ENCODE results near the gene HS6ST2.

- TF ChIP-seq POLR2AphosphoS5 (IDR thresholded peaks at IDR 0.05; ENCODE audit: low read depth, low read length) (no peak), CTCF (IDR thresholded peaks at IDR 0.05) (no peak)
Observed at GRCh38 chrX:132714913-132715312, 243.5 kb downstream of the HS6ST2 start.
